Measurements from ENCODE around the gene PVALEF.
A peak's percentile ranks its signal among the peaks of the same experiment; 100 is the strongest.
"Not testable (repeated sequence)": the region's sequence is repeated elsewhere in the genome, so short reads cannot be mapped to it uniquely, and the experiment has no call there.

Gene PVALEF

GRCh38 chr17:81210868-81211267 lies 45.6 kb downstream of the PVALEF start:
- DNase-seq (ENCODE audit: extremely low read depth in 1 of 2, low read depth in 1 of 2), result no peak

- no peak for DNase-seq (ENCODE audit: extremely low read depth in 1 of 2, low read depth in 1 of 2)
These were observed 47.1 kb downstream of the PVALEF start for GRCh38 chr17:81212365-81212764.

- DNase-seq (ENCODE audit: extremely low read depth in 1 of 2, low read depth in 1 of 2), result no peak
These were observed 48.7 kb downstream of the PVALEF start for GRCh38 chr17:81213978-81214377.

- no peak for DNase-seq (ENCODE audit: extremely low read depth in 1 of 2, low read depth in 1 of 2)
These were observed 52.2 kb downstream of the PVALEF start for GRCh38 chr17:81217491-81217890.

- DNase-seq (ENCODE audit: extremely low read depth in 1 of 2, low read depth in 1 of 2), result no peak
These were observed 53.2 kb downstream of the PVALEF start for GRCh38 chr17:81218459-81218858.

- no peak for DNase-seq (ENCODE audit: extremely low read depth in 1 of 2, low read depth in 1 of 2)
These were observed 53.7 kb downstream of the PVALEF start for GRCh38 chr17:81218991-81219390.

GRCh38 chr17:81219476-81220180 lies 54.3 kb downstream of the PVALEF start:
- no peak for DNase-seq (ENCODE audit: extremely low read depth in 1 of 2, low read depth in 1 of 2)

GRCh38 chr17:81221371-81221841 lies 56.1 kb downstream of the PVALEF start:
- DNase-seq (ENCODE audit: extremely low read depth in 1 of 2, low read depth in 1 of 2), result no peak

- DNase-seq (ENCODE audit: extremely low read depth in 1 of 2, low read depth in 1 of 2), result no peak
These were observed 56.7 kb downstream of the PVALEF start for GRCh38 chr17:81221842-81222619.

GRCh38 chr17:81222620-81222905 lies 57.3 kb downstream of the PVALEF start:
- no peak for DNase-seq (ENCODE audit: extremely low read depth in 1 of 2, low read depth in 1 of 2)

- DNase-seq (ENCODE audit: extremely low read depth in 1 of 2, low read depth in 1 of 2), result peak; percentile 97 to 100
These were observed 57.8 kb downstream of the PVALEF start, which contains the start of gene CEP131 for GRCh38 chr17:81222906-81223761. TSS of gene CEP131 (minus strand) at chr17:81222965. CDS start at chr17:81220056, 2,909 bp downstream.

GRCh38 chr17:81223762-81224130 lies 58.4 kb downstream of the PVALEF start:
- no peak for DNase-seq (ENCODE audit: extremely low read depth in 1 of 2, low read depth in 1 of 2)

GRCh38 chr17:81227630-81228029 lies 62.3 kb downstream of the PVALEF start:
- not testable (repeated sequence) for DNase-seq (ENCODE audit: extremely low read depth in 1 of 2, low read depth in 1 of 2)

- DNase-seq (ENCODE audit: extremely low read depth in 1 of 2, low read depth in 1 of 2), result no peak
These were observed 63.1 kb downstream of the PVALEF start for GRCh38 chr17:81228420-81228819.

GRCh38 chr17:81228834-81229665 lies 63.7 kb downstream of the PVALEF start:
- no peak for DNase-seq (ENCODE audit: extremely low read depth in 1 of 2, low read depth in 1 of 2)

GRCh38 chr17:81229666-81229920 lies 64.3 kb downstream of the PVALEF start:
- no peak for DNase-seq (ENCODE audit: extremely low read depth in 1 of 2, low read depth in 1 of 2)

GRCh38 chr17:81230043-81230820 lies 64.9 kb downstream of the PVALEF start:
- DNase-seq (ENCODE audit: extremely low read depth in 1 of 2, low read depth in 1 of 2), result no peak

GRCh38 chr17:81231121-81231645 lies 65.9 kb downstream of the PVALEF start:
- DNase-seq (ENCODE audit: extremely low read depth in 1 of 2, low read depth in 1 of 2), result no peak

GRCh38 chr17:81231766-81232581 lies 66.7 kb downstream of the PVALEF start:
- no peak for DNase-seq (ENCODE audit: extremely low read depth in 1 of 2, low read depth in 1 of 2)

Data from activated CD8-positive, alpha-beta memory T cell treated with anti-CD3 and anti-CD28 coated beads for 1 hour (primary cell).